Lower leg skin (tissue), 3 donors: ENCODE data around the gene CTBP2.

Source experiments
- POLR2A ChIP-seq, 2 donors: fragments of 450-650 bp; IDR thresholded peaks; one replicate each; pipeline ENCODE4 v1.6.1; 2016 to 2017; ENCODE audit warnings: antibody characterized with exemption in 2 of 2, mild to moderate bottlenecking in 1 of 2, moderate library complexity in 1 of 2
- TF ChIP-seq, protein P1 (sequence below), 3 donors: fragments of 450-650 bp; IDR thresholded peaks; one replicate each; pipeline ENCODE4 v1.5.1; 2016; ENCODE audit warnings: antibody characterized with exemption in 3 of 3, mild to moderate bottlenecking in 3 of 3, moderate library complexity in 2 of 3

DNA sequence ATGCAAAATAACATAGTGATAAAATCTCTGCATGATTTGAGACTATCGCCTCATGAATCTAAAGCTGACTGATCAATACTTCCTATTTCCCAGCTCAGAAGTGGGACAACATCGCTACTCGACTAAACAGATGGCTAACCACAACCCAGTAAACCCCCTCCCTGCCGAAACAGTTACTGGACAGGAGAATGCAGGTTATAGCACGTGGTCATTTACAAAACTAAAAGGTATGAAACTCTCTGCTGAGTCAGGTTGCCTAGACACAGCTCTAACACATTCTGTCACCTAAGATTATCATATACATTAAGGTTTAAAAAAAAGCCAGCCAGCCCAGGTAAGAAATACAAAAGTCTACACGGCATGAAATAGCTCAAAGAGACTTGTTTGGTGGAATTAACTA lies 64.0 kb downstream of the CTBP2 start:
- TF ChIP-seq, protein P1, sequence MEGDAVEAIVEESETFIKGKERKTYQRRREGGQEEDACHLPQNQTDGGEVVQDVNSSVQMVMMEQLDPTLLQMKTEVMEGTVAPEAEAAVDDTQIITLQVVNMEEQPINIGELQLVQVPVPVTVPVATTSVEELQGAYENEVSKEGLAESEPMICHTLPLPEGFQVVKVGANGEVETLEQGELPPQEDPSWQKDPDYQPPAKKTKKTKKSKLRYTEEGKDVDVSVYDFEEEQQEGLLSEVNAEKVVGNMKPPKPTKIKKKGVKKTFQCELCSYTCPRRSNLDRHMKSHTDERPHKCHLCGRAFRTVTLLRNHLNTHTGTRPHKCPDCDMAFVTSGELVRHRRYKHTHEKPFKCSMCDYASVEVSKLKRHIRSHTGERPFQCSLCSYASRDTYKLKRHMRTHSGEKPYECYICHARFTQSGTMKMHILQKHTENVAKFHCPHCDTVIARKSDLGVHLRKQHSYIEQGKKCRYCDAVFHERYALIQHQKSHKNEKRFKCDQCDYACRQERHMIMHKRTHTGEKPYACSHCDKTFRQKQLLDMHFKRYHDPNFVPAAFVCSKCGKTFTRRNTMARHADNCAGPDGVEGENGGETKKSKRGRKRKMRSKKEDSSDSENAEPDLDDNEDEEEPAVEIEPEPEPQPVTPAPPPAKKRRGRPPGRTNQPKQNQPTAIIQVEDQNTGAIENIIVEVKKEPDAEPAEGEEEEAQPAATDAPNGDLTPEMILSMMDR (IDR thresholded peaks at IDR 0.05) = no peak
- TF ChIP-seq POLR2A (IDR thresholded peaks at IDR 0.05) = no peak
